NCI-H2196 (cell line): Measurements from ENCODE around the gene GPR160.

Source experiments
- DNase-seq: peaks from one replicate; lab custom pipeline; 2025; ENCODE audit not compliant: unreplicated experiment; lab: John Stamatoyannopoulos, UW

The GPR160 gene

GRCh38 chr3:170063691-170064090 is 25.9 kb downstream of the GPR160 start:
- no peak for DNase-seq

DNA sequence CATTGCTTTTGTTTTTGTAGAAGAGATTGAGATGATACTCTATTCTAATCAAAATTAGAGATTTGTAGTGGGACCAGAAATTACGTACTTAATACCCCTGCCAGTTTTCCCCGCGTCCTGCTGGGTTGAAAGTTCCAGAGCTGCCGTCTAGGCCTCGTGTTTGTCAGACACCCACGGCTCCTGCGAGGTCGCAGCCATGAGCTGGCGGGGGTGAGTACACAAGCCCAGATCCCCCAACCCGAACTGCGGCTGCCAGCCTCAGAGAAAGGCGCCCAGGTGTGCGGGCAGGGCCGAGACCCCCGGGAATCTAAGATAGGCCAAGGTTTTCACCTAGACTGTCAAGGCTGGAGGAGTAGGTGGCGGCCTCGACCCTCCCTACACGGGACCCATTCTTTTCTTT is 26.3 kb downstream of the GPR160 start:
- DNase-seq, result no peak

DNA sequence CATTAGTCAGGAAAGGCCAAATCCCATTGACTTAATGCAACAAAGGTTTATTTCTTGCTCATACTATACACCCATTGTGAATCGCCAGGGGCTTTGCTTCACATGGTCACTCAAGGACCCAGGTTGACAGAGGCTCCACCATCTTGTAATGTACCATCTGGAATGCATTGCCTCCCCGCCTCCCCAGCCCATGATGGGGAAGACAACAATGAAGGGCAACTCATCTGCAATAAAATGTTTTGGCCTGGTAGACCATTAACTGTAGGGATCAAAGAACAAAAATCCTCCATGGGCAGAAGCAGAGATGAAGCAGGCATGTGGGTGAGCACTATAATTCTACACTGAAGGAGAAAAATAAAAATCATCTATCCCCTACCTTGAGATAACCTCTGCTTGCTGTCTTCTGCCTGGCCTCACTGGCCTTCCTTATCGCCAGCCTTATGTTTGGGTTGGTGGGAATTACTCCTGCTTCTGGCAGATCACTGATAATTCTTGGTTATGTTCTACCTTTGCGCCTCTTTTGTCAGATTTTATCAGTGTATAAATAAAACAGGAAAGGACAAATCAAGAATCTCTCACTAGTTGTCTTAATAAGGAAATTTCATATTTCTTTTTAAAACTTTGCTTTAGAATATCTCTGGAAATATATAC is 37.8 kb downstream of the GPR160 start:
- no peak for DNase-seq

DNA sequence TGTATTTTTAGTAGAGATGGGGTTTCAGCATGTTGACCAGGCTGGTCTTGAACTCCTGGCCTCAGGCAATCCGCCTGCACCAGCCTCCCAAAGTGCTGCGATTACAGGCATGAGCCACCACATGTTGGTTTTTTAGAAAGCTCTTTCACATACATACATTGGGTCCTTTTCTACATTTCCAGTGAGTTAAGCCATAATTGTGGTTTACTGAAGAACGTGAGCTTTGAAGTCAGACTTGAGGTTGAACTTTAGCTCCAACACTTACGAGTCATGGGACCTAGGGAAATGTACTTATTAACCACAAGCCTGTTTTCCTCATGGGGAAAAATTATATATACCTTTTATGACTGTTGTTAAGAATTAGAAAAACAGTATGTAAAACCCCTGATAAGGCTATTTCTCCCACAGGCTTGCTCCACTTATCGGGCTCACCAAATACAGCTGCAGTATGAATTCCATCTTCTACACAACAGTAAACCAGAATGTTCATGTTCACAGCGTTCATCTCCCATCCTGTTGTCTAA is 39.0 kb downstream of the GPR160 start:
- no peak for DNase-seq

- DNase-seq, result no peak
Observed at GRCh38 chr3:170077361-170077760, 39.6 kb downstream of the GPR160 start.

DNA sequence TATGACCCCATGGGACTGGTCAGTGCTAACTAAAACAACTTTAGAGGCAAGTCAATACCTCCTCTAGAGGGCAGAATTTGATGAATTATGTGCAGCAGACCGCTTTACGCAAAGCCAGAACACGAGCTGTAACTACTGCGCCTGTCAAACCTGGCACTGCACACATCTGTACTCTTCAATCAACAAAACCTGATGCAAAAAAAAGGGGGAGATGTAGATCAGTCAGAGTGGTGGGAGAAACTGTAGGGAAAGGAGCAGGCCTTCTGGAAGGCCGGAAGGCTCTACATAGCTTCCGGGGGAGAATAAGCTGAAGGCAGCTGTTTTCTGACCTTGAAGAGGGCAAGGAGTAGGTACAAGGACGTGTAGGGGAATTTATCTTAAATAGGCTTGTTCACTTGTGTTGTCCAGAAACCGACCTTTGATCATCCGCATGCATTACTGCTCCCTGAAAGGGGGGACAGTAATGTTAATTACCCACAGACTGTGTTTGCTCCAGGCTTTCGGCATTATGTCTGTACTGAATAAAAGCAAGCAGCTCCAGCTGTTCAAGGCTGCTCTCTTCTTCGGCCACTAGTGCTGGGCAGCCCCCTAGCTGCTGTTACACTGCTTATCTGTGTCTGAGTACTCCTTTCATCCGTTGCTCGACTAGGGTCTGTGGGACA is 41.0 kb downstream of the GPR160 start:
- DNase-seq, result no peak

DNA sequence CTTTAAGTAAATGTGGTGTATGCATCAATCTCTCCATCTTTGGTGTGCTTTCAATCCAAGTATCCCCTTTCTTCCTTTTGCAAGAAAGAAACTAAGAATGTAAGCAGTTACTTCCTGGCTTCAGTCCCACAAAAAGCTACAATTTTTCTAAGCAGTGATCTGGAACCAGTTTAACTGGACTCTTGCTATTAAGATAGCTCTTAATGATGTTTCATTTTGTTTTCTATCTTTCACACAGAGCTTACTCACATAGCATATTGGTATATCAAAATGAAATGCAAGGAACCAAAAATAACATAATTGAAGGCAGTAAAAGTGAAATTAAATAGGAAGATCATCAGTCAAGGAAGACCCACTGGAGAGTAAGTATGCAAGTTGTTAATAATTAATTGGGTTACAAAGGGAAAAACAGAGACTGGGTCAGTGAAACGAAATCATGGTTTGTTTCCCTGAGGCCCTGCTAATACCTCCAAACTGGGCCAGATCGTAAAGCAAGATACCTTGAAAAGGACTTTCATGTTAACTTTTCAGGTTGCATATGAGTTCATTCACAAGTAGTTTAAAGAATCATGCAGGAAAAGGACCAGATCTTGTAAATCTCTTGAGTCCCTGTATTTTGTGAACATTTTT is 41.9 kb downstream of the GPR160 start:
- DNase-seq, result no peak

DNA sequence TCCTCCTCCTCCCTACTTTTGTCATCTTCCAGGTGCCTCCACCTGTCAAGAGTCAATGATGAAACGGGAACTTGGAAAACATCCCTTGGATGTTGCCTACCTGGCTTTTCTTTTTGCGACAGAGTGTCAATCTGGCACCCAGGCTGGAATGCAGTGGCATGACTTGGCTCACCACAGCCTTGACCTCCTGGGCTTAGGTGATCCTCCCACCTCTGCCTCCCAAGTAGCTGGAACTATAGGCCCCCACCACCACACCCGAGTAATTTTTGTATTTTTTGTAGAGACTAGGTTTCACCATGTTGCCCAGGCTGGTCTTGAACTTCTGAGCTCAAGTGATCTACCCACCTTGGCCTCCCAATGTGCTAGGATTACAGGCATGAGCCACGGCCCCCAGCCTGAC is 42.8 kb downstream of the GPR160 start:
- DNase-seq, result no peak

- DNase-seq, result no peak
Observed at GRCh38 chr3:170081079-170081741, 43.4 kb downstream of the GPR160 start.

DNA sequence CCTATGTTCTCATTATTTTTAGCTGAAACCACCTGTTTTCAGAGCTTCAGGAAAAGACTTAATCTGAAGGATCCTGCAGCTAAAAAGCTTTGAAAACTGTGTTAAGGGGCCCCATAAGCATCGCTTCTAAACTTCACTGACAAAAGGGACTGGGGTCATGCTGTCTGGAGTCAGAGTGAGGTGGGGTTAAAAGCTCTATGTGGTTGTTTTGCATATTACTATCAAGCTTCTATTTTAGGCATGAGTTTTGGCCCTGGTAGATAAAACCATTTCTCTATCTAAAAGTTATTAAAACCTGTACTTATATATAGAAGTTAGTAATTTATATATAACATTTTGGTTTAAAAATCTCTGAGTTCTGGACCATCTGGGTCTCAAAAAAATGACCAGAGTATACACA is 45.5 kb downstream of the GPR160 start:
- no peak for DNase-seq

DNA sequence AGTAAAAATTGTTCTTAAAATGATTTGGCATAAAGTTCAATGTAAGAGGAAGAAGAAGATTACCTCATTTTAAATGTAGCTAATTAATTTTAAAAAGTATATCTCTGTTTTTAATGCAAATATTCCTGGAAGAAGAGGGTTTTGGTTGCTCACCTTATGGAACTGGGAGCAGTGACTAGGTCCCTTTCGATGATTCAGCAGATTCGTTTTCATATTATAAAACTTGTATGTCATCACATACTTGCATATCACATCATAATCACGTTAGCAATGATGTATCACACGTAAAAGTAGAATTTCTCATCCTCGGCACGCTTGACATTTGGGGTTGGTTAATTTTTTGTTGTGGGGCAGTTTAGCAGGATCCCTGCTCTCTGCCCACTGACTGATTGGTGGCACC is 47.6 kb downstream of the GPR160 start:
- DNase-seq, result no peak

DNA sequence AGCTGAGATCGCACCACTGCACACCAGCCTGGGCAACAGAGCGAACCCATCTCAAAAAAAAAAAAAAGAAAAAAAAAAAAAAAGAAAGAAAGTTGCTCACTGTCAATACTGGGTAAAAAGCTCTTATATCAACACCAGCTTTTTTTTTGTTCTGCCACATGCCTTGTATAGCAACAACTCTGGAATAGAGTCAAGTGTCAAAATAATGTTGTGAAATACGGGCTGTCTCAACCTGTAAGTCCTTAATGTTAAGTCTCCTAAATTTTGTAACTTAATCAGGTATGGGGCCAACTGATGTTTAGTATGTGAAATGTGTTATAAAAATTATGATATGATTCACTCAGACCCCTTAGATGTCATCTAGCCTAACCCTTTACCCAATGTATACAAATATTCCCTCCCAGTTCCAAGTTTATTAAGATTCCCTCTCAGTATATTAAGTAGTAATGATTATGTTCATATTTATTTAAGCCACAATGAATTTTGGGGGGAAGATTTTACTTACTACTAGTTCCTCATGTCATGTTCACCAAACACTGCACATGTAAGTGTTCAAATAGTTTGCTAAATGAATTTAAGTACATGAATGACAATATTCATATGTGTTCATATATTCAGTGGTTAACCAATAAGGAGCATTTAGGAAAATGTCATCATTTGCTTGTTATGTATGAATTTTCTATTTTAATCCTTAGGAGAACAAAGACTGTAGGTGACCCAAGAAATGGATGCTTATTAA is 52.2 kb downstream of the GPR160 start:
- DNase-seq, result no peak

GRCh38 chr3:170090601-170090981 is 52.8 kb downstream of the GPR160 start:
- no peak for DNase-seq

GRCh38 chr3:170092907-170093306 is 55.1 kb downstream of the GPR160 start:
- no peak for DNase-seq

GRCh38 chr3:170095771-170096170 is 58.0 kb downstream of the GPR160 start:
- no peak for DNase-seq

GRCh38 chr3:170096342-170096741 is 58.5 kb downstream of the GPR160 start:
- no peak for DNase-seq

- no peak for DNase-seq
Observed at GRCh38 chr3:170098753-170099152, 61.0 kb downstream of the GPR160 start.

- DNase-seq, result no peak
Observed at GRCh38 chr3:170100944-170101343, 63.1 kb downstream of the GPR160 start.

- DNase-seq, result no peak
Observed at GRCh38 chr3:170102431-170102830, 64.6 kb downstream of the GPR160 start.

GRCh38 chr3:170107941-170108340 is 70.1 kb downstream of the GPR160 start:
- DNase-seq, result no peak

- DNase-seq, result no peak
Observed at GRCh38 chr3:170108955-170109354, 71.2 kb downstream of the GPR160 start.
